Esophagus (tissue), 2 donors: ENCODE data around the gene SORBS1. TPM values are rescaled to one million over a fixed set of nuclear protein-coding genes. Genes with fewer than 3 reads are reported as not detected.

ENCODE experiments used
- H3K27ac ChIP-seq, 2 donors: one replicate each; pipeline ENCODE4 v1.5.1; 2013; ENCODE audit warnings: low read depth in 2 of 2, mild to moderate bottlenecking in 2 of 2, inconsistent platforms in 1 of 2, low read length in 1 of 2, moderate library complexity in 1 of 2
- H3K27me3 ChIP-seq, 2 donors: one replicate each; pipeline ENCODE4 v1.6.1; 2013; ENCODE audit warnings: low read length in 2 of 2, control low read depth in 1 of 2, mild to moderate bottlenecking in 1 of 2; ENCODE audit not compliant: insufficient read depth in 2 of 2, control insufficient read depth in 1 of 2
- H3K36me3 ChIP-seq, 2 donors: one replicate each; pipeline ENCODE4 v1.6.1; 2013; ENCODE audit warnings: low read length in 1 of 2; ENCODE audit not compliant: control insufficient read depth in 2 of 2, insufficient read depth in 2 of 2
- H3K4me1 ChIP-seq, 2 donors: one replicate each; pipeline ENCODE4 v1.6.1; 2013; ENCODE audit warnings: low read length in 1 of 2; ENCODE audit not compliant: control insufficient read depth in 2 of 2, insufficient read depth in 2 of 2
- H3K4me3 ChIP-seq, 2 donors: one replicate each; pipeline ENCODE4 v1.5.1; 2013; ENCODE audit warnings: low read length in 2 of 2, mild to moderate bottlenecking in 2 of 2, low read depth in 1 of 2, moderate library complexity in 1 of 2
- H3K9me3 ChIP-seq, 2 donors: one replicate each; pipeline ENCODE4 v1.6.1; 2013; ENCODE audit warnings: mild to moderate bottlenecking in 2 of 2, low read depth in 1 of 2, low read length in 1 of 2, moderate library complexity in 1 of 2; ENCODE audit not compliant: control insufficient read depth in 2 of 2, insufficient read depth in 1 of 2
- WGBS, 2 donors: extraction: QIAGEN DNeasy Blood & Tissue Kit; methylation state at CpG; one replicate each; pipeline ENCODE4 v1.1.7; 2013; 5-methylcytosine and 5-hydroxymethylcytosine counted together
- polyA plus RNA-seq, 2 donors: library from polyadenylated mRNA; stranded (reverse); fragments of 200-250 nt; gene quantifications; one replicate each; pipeline ENCODE4 v1.2.3, GENCODE V29; 2013
- donor health status: healthy with polysubstance abuse.
- donor health status: Bipolar disorder and iron deficiency.

Gene SORBS1
- polyA plus RNA-seq, 2 donors = 32.7 to 66.3 TPM

DNA sequence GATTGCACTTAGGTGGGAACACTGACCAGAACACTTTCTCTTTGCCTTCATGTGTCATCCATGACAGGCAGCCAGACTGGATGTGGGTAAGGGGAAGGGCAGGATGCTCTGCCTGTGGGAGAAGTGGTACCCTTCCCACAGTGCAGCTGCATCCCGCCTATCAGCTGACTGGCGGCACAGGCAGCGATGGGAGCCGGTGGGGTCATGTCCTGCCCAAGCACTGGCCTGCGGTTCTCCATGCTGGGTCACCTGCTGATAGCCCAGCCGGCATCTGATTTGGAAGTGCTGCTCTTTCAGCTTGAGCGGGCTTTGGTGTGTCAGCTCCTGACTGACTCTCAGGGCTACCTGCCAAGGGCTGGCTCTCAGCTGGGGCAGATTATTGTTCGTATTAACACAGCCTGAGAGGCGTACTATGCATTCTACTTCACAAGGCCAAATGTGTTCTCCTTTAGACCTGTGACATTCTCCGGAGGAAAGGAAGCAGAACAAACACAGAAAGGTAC lies 165.2 kb downstream of the SORBS1 start:
- Histone ChIP-seq H3K4me1 (no peaks in the 10 kb centered on the region), H3K36me3 (peaks cover 0 to 8% of the 10 kb centered on the region in 2 donors), H3K9me3 (no peaks in the 10 kb centered on the region), H3K4me3 (no peak overlapping the region), H3K27ac (no peak overlapping the region), H3K27me3 (no peaks in the 10 kb centered on the region)
- 80 to 82% methylated on average over 10 of the region's 10 CpGs for WGBS, 2 donors

DNA sequence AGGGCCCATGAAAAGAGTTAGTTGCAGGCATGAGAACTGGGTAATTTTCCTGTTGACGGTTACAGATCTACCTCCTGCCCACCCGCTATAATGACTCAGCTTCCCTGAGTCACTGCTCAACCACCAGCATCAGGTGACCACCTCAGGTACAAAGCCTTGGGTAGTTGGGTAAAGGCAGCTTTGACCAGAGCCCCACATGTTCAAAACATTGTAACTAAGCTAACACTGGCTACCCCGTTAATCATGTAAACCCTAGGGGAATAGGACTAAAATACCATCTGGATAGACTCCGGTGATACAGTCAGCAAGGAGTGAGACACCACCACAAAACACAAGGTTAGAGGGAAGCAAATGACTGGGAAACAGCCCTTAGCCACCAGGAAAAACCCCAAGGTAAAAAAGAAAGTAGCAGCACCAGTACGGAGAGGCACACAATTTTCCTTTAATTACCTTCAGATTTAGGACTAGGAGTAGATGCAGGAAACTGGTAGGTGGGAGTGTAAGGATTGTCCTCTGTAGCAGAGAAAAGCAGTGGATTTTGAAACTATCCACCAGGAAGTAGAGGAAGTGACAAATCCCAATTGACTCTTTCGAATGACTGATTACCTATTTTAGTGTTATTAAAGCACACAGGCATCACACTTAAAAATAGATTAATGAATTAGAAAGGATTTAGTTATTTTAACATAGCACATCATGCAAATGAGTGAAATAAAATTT lies 166.8 kb downstream of the SORBS1 start:
- Histone ChIP-seq H3K4me3 (no peak overlapping the region), H3K27ac (no peak overlapping the region), H3K9me3 (no peaks in the 10 kb centered on the region), H3K27me3 (no peaks in the 10 kb centered on the region), H3K36me3 (peaks cover 0 to 8% of the 10 kb centered on the region in 2 donors), H3K4me1 (no peaks in the 10 kb centered on the region)
- WGBS, 2 donors = 56 to 65% methylated on average over 6 of the region's 6 CpGs

GRCh38 chr10:95392681-95393164 lies 168.4 kb downstream of the SORBS1 start:
- no peak overlapping the region for H3K27ac ChIP-seq
- H3K9me3 ChIP-seq = no peaks in the 10 kb centered on the region
- peaks cover 0 to 8% of the 10 kb centered on the region in 2 donors for H3K36me3 ChIP-seq
- peaks cover 0 to 3% of the 10 kb centered on the region in 2 donors for H3K4me1 ChIP-seq
- no peaks in the 10 kb centered on the region for H3K27me3 ChIP-seq
- H3K4me3 ChIP-seq = no peak overlapping the region
- 69 to 73% methylated on average over 7 of the region's 7 CpGs for WGBS, 2 donors

DNA sequence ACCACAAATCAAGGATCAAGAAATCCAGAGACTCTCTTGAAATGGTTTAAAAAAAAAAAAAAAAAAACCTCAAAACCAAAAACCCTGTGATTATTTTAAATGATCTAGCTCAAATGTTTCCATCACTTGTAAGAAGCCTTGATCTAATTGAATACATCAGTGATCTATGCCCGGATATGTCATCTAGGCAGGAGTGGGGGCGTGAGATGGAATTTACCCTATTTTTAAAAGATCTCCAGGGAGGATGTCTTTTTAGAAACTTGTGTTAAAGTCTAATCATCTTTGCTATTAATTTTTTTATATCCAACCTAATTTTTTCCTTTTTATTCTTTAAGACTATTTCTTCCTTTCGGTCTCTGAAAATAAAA lies 169.0 kb downstream of the SORBS1 start:
- Histone ChIP-seq H3K36me3 (peaks cover 0 to 8% of the 10 kb centered on the region in 2 donors), H3K4me1 (peaks cover 0 to 3% of the 10 kb centered on the region in 2 donors), H3K9me3 (no peaks in the 10 kb centered on the region), H3K27me3 (no peaks in the 10 kb centered on the region), H3K27ac (peak overlapping the region in 1 of 2 donors; percentile 30), H3K4me3 (no peak overlapping the region)
- 75 to 86% methylated on average over 3 of the region's 3 CpGs for WGBS, 2 donors

DNA sequence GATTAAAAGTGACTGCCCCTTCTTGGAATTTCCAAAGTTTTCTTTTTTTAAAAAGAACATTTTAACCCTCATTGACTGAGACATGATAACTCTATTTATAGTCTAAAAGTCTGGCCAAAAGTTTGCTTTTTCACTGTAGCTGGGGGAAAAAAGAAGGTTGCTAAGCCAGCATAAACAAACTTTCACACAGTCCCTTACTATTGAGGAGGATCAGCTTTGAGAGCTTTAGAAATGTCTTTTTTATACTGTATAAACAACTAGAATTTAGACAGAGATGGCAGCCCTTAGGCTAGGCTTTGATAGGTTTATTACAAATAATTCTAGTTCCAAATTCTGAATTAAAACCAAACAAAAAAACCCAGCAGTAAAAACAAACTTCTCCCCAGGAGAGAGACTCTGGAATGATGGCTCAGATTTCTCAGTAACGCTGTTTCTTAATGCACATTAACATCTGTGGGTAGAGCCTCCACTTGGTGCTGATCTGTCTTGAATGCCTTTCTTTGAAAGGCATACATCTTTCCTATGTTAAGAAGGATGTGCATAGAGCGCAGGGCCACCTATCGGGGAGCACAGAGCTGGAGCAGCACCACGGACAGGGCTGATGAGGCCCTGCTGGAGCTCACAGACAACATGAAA lies 169.5 kb downstream of the SORBS1 start:
- Histone ChIP-seq H3K9me3 (no peaks in the 10 kb centered on the region), H3K4me1 (peaks cover 0 to 3% of the 10 kb centered on the region in 2 donors), H3K36me3 (peaks cover 0 to 5% of the 10 kb centered on the region in 2 donors), H3K27me3 (no peaks in the 10 kb centered on the region), H3K27ac (peak overlapping the region in 1 of 2 donors; percentile 30), H3K4me3 (no peak overlapping the region)
- WGBS, 2 donors = 55 to 64% methylated on average over 4 of the region's 4 CpGs

- 64 to 67% methylated on average over 1 of the region's 1 CpG for WGBS, 2 donors
- Histone ChIP-seq H3K27ac (no peak overlapping the region), H3K9me3 (no peaks in the 10 kb centered on the region), H3K27me3 (no peaks in the 10 kb centered on the region), H3K4me1 (peaks cover 0 to 3% of the 10 kb centered on the region in 2 donors), H3K36me3 (peaks cover 0 to 4% of the 10 kb centered on the region in 2 donors), H3K4me3 (no peak overlapping the region)
These were observed 170.0 kb downstream of the SORBS1 start for GRCh38 chr10:95391164-95391563.

DNA sequence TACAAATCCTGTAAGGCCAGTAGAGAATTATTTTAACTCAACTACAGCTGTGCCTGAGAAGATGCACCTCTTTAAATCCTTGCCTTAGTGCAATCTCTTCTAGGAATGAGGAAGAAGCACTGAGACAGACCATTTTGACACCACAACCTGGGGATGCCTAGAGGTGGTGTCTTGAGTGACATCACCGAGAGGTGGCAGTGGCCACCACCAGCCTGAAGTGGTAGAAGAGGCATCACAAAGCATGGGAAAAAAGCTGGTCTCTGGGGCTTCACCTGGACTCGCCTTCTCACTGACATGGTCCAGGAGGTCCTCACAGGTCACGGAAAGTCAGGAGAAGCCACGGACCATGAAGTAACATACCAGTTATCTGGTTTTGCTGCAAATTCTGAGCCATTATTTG lies 171.2 kb downstream of the SORBS1 start:
- no peak overlapping the region for H3K4me3 ChIP-seq
- peak overlapping the region in 1 of 2 donors; percentile 9 for H3K27ac ChIP-seq
- H3K4me1 ChIP-seq = peaks cover 0 to 3% of the 10 kb centered on the region in 2 donors
- H3K9me3 ChIP-seq = no peaks in the 10 kb centered on the region
- WGBS, 2 donors = 92 to 93% methylated on average over 4 of the region's 4 CpGs
- no peaks in the 10 kb centered on the region for H3K27me3 ChIP-seq
- peaks cover 0 to 4% of the 10 kb centered on the region in 2 donors for H3K36me3 ChIP-seq

DNA sequence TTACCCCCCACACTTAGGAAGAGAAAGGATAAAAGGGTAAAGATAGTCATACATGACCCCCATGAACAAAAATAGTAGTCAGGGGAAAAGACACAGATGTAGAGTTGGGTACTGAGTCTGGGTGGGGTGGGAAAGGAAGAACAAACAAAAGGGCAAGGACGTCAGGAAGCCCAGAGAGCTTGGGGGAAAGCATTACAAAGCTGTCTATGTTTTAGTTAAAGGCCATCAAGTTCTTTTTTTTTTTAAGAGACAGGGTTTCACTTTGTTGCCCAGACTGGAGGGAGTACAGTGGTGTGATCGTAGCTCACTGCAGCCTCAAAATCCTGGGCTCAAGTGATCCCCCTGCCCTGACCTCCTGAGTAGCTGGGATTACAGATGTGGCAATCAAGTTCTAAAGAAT lies 172.0 kb downstream of the SORBS1 start:
- Histone ChIP-seq H3K4me3 (no peak overlapping the region), H3K36me3 (peaks cover 0 to 4% of the 10 kb centered on the region in 2 donors), H3K9me3 (no peaks in the 10 kb centered on the region), H3K4me1 (peaks cover 0 to 3% of the 10 kb centered on the region in 2 donors), H3K27ac (peak overlapping the region in 1 of 2 donors; percentile 15), H3K27me3 (no peaks in the 10 kb centered on the region)
- 48 to 58% methylated on average over 2 of the region's 2 CpGs for WGBS, 2 donors

DNA sequence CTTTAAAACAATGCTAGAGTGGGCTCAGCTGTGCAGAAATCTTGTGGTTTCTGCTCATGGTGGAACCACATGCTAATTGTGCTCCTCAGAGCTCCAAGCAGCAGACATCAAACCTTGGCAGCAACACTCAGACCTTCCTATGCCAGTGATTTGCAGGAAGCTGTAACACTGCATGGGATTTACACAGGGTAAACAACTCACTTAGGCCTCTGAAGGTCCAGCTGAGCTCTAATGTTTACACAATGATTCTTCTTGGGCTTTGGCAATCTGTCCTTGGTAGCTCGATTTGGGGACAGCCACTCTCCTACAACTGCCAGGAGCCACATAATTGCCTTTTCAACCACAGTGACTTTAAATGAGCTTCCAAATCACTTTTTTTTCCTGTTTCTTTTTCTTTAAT lies 172.6 kb downstream of the SORBS1 start:
- H3K27ac ChIP-seq = peak overlapping the region in 1 of 2 donors; percentile 27
- WGBS, 2 donors = 25 to 39% methylated on average over 1 of the region's 1 CpG
- H3K4me3 ChIP-seq = no peak overlapping the region
- H3K36me3 ChIP-seq = peaks cover 0 to 3% of the 10 kb centered on the region in 2 donors
- H3K9me3 ChIP-seq = no peaks in the 10 kb centered on the region
- no peaks in the 10 kb centered on the region for H3K27me3 ChIP-seq
- H3K4me1 ChIP-seq = peaks cover 0 to 3% of the 10 kb centered on the region in 2 donors
